Measurements from ENCODE around the gene COMMD1. TPM values are rescaled to one million over a fixed set of nuclear protein-coding genes. Genes with fewer than 3 reads are reported as not detected.

Gene COMMD1
- total and polyA plus RNA-seq, 2 experiments from 2014 or later: 54.9 to 83.7 TPM

- TF ChIP-seq, protein P1, sequence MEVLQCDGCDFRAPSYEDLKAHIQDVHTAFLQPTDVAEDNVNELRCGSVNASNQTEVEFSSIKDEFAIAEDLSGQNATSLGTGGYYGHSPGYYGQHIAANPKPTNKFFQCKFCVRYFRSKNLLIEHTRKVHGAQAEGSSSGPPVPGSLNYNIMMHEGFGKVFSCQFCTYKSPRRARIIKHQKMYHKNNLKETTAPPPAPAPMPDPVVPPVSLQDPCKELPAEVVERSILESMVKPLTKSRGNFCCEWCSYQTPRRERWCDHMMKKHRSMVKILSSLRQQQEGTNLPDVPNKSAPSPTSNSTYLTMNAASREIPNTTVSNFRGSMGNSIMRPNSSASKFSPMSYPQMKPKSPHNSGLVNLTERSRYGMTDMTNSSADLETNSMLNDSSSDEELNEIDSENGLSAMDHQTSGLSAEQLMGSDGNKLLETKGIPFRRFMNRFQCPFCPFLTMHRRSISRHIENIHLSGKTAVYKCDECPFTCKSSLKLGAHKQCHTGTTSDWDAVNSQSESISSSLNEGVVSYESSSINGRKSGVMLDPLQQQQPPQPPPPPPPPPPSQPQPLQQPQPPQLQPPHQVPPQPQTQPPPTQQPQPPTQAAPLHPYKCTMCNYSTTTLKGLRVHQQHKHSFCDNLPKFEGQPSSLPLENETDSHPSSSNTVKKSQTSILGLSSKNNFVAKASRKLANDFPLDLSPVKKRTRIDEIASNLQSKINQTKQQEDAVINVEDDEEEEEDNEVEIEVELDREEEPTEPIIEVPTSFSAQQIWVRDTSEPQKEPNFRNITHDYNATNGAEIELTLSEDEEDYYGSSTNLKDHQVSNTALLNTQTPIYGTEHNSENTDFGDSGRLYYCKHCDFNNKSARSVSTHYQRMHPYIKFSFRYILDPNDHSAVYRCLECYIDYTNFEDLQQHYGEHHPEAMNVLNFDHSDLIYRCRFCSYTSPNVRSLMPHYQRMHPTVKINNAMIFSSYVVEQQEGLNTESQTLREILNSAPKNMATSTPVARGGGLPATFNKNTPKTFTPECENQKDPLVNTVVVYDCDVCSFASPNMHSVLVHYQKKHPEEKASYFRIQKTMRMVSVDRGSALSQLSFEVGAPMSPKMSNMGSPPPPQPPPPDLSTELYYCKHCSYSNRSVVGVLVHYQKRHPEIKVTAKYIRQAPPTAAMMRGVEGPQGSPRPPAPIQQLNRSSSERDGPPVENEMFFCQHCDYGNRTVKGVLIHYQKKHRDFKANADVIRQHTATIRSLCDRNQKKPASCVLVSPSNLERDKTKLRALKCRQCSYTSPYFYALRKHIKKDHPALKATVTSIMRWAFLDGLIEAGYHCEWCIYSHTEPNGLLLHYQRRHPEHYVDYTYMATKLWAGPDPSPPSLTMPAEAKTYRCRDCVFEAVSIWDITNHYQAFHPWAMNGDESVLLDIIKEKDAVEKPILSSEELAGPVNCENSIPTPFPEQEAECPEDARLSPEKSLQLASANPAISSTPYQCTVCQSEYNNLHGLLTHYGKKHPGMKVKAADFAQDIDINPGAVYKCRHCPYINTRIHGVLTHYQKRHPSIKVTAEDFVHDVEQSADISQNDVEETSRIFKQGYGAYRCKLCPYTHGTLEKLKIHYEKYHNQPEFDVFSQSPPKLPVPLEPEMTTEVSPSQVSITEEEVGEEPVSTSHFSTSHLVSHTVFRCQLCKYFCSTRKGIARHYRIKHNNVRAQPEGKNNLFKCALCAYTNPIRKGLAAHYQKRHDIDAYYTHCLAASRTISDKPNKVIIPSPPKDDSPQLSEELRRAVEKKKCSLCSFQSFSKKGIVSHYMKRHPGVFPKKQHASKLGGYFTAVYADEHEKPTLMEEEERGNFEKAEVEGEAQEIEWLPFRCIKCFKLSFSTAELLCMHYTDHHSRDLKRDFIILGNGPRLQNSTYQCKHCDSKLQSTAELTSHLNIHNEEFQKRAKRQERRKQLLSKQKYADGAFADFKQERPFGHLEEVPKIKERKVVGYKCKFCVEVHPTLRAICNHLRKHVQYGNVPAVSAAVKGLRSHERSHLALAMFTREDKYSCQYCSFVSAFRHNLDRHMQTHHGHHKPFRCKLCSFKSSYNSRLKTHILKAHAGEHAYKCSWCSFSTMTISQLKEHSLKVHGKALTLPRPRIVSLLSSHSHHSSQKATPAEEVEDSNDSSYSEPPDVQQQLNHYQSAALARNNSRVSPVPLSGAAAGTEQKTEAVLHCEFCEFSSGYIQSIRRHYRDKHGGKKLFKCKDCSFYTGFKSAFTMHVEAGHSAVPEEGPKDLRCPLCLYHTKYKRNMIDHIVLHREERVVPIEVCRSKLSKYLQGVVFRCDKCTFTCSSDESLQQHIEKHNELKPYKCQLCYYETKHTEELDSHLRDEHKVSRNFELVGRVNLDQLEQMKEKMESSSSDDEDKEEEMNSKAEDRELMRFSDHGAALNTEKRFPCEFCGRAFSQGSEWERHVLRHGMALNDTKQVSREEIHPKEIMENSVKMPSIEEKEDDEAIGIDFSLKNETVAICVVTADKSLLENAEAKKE (CRISPR knock-in tag; IDR thresholded peaks at IDR 0.05): no peak
- TF ChIP-seq ZNF114 (CRISPR knock-in tag; IDR thresholded peaks at IDR 0.05): no peak
These were observed 231.7 kb downstream of the COMMD1 start (continued) for GRCh38 chr2:62136956-62137830.

DNA sequence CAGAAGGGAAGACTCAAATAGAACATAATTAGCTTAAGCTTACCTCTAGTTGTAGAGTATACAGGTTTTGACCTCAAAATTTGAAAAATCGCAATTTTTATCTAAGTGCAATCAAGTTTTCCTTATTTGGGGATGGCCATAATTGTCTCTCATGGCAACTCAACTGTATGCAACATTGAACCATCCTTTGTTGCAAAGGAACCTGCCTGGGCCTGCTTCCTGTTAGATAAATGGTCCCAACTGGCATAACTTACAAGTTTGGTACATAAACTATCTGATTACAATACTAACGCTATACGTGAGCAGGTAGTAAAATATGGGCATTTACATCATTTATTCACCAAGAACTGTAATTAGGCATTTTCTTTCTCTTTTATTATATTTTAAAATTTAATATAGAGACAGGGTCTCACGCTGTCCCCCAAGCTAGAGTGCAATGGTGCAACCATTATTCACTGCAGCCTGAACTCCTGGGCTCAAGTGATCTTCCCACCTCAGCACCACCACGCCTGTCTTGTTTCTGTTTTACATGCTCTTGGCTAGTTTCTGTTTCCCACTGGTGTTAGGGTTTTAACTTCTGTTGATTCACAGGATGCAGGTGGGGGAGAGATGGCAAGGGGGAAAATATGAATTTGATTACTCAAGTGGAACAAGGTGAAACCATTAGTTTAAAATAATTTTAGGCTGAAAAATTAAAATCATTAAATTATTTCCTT is 235.1 kb downstream of the COMMD1 start:
- Mint-ChIP-seq H3K4me3 (no peak overlapping the region), H3K4me1 (peaks cover 4% of the 10 kb centered on the region; the same call in 2 of the 3 replicates), H3K27ac (no peak overlapping the region), H3K36me3 (ENCODE audit: low read depth) (no peaks in the 10 kb centered on the region), H3K9me3 (no peaks in the 10 kb centered on the region), H3K27me3 (ENCODE audit: insufficient read depth, low read depth, poor library complexity) (peaks cover 2% of the 10 kb centered on the region)
- Histone ChIP-seq H3K27me3 (ENCODE audit: insufficient read depth) (no peaks in the 10 kb centered on the region), H2AFZ (no peak overlapping the region), H4K20me1 (replicated peaks; ENCODE audit: insufficient read depth) (no peaks in the 10 kb centered on the region), H3K27ac (ENCODE audit: low read depth) (no peak overlapping the region), H3K9me2 (ENCODE audit: insufficient read depth) (peaks cover 5% of the 10 kb centered on the region; the same call in 1 of the 2 replicates), H3K36me3 (ENCODE audit: insufficient read depth) (no peaks in the 10 kb centered on the region), H3K79me2 (replicated peaks; ENCODE audit: insufficient read depth) (no peaks in the 10 kb centered on the region), H3K4me3 (no peak overlapping the region), H3K4me2 (no peak overlapping the region), H3F3A (replicated peaks; ENCODE audit: low read depth) (no peaks in the 10 kb centered on the region), H3K4me1 (ENCODE audit: insufficient read depth) (peaks cover 4% of the 10 kb centered on the region; the same call in 1 of the 2 replicates)
- ATAC-seq (no peak), DNase-seq (ENCODE audit: low spot score) (no peak)
- TF ChIP-seq, protein P1 (CRISPR knock-in tag; IDR thresholded peaks at IDR 0.05): no peak
- no peak for TF ChIP-seq EZH2 (IDR thresholded peaks at IDR 0.05; ENCODE audit: low read depth, unreplicated experiment)
- no peak for TF ChIP-seq ZNF114 (CRISPR knock-in tag; IDR thresholded peaks at IDR 0.05)
- no peak for TF ChIP-seq JUNB (IDR thresholded peaks at IDR 0.05; ENCODE audit: unreplicated experiment)
- no peak for TF ChIP-seq CREB1 (CRISPR knock-in tag; IDR thresholded peaks at IDR 0.05; ENCODE audit: low read depth)
- TF ChIP-seq NANOG (IDR thresholded peaks at IDR 0.05; ENCODE audit: borderline replicate concordance): no peak
- TF ChIP-seq POLR2AphosphoS5 (IDR thresholded peaks at IDR 0.05; ENCODE audit: low read depth): no peak

All from GM23338 (cell line).